ENCODE measurements around the gene HOXA13. TPM values are rescaled to one million over a fixed set of nuclear protein-coding genes. Genes with fewer than 3 reads are reported as not detected.

The HOXA13 gene
- total RNA-seq, 1 experiment from 2014 or later, result 1.3 TPM

GRCh38 chr7:27179503-27180430 is 20.1 kb downstream of the HOXA13 start:
- Mint-ChIP-seq H3K36me3 (ENCODE audit: insufficient read depth, unreplicated experiment) (peaks cover 12% of the 10 kb centered on the region), H3K4me1 (ENCODE audit: low read depth, unreplicated experiment) (peaks cover 15% of the 10 kb centered on the region), H3K27me3 (ENCODE audit: unreplicated experiment) (peaks cover 6% of the 10 kb centered on the region), H3K27ac (ENCODE audit: unreplicated experiment) (no peak overlapping the region), H3K9me3 (ENCODE audit: low read depth, unreplicated experiment) (no peaks in the 10 kb centered on the region), H3K4me3 (ENCODE audit: low read depth, unreplicated experiment) (peak overlapping the region; percentile 56)
- BruUV-seq (replicated peaks), result no TSS peak
- DNase-seq, result peak; percentile 90
- CTCF ChIA-PET, result interaction anchor here (0.7 to 1.7 kb wide), 10 partner anchors 11 to 595 kb away, joined by 3 to 6 read pairs (median 4); partner anchors contain the start of gene HOXA13
- peak; percentile 91 for TF ChIP-seq CTCF (IDR thresholded peaks at IDR 0.05; ENCODE audit: unreplicated experiment)
- intact Hi-C loops (cut with micrococcal nuclease; ENCODE audit: unreplicated experiment), result no loop called here

- Mint-ChIP-seq H3K27ac (ENCODE audit: unreplicated experiment) (no peak overlapping the region), H3K4me3 (ENCODE audit: low read depth, unreplicated experiment) (peak overlapping the region; percentile 56), H3K9me3 (ENCODE audit: low read depth, unreplicated experiment) (no peaks in the 10 kb centered on the region), H3K4me1 (ENCODE audit: low read depth, unreplicated experiment) (peaks cover 11% of the 10 kb centered on the region), H3K36me3 (ENCODE audit: insufficient read depth, unreplicated experiment) (peaks cover 8% of the 10 kb centered on the region), H3K27me3 (ENCODE audit: unreplicated experiment) (no peaks in the 10 kb centered on the region)
- TF ChIP-seq CTCF (IDR thresholded peaks at IDR 0.05; ENCODE audit: unreplicated experiment), result no peak
- CTCF ChIA-PET, result interaction anchor here (0.6 to 1.7 kb wide), 6 partner anchors 10 to 596 kb away, joined by 3 to 6 read pairs (median 4); no protein-coding TSS in a partner anchor
- no TSS peak for BruUV-seq (replicated peaks)
- no peak for DNase-seq
- intact Hi-C loops (cut with micrococcal nuclease; ENCODE audit: unreplicated experiment), result no loop called here
Measured at GRCh38 chr7:27179030-27179429, 20.9 kb downstream of the HOXA13 start.

- Mint-ChIP-seq H3K4me1 (ENCODE audit: low read depth, unreplicated experiment) (peaks cover 11% of the 10 kb centered on the region), H3K27me3 (ENCODE audit: unreplicated experiment) (no peaks in the 10 kb centered on the region), H3K4me3 (ENCODE audit: low read depth, unreplicated experiment) (no peak overlapping the region), H3K36me3 (ENCODE audit: insufficient read depth, unreplicated experiment) (peaks cover 11% of the 10 kb centered on the region), H3K9me3 (ENCODE audit: low read depth, unreplicated experiment) (no peaks in the 10 kb centered on the region), H3K27ac (ENCODE audit: unreplicated experiment) (no peak overlapping the region)
- DNase-seq, result no peak
- intact Hi-C loops (cut with micrococcal nuclease; ENCODE audit: unreplicated experiment), result no loop called here
- CTCF ChIA-PET, result interaction anchor here (0.6 to 1.4 kb wide), 2 partner anchors 16 to 463 kb away, joined by 3 read pairs; no protein-coding TSS in a partner anchor
- no TSS peak for BruUV-seq (replicated peaks)
- no peak for TF ChIP-seq CTCF (IDR thresholded peaks at IDR 0.05; ENCODE audit: unreplicated experiment)
Measured at GRCh38 chr7:27178366-27178765, 21.5 kb downstream of the HOXA13 start.

- no peak for TF ChIP-seq CTCF (IDR thresholded peaks at IDR 0.05; ENCODE audit: unreplicated experiment)
- H3K27ac Mint-ChIP-seq (ENCODE audit: unreplicated experiment), result no peak overlapping the region
- BruUV-seq (replicated peaks), result no TSS peak
- no peak for DNase-seq
- no peaks in the 10 kb centered on the region for H3K27me3 Mint-ChIP-seq (ENCODE audit: unreplicated experiment)
- CTCF ChIA-PET, result interaction anchor here (1.4 kb wide), 2 partner anchors 11 to 16 kb away, joined by 3 read pairs; no protein-coding TSS in a partner anchor
- H3K9me3 Mint-ChIP-seq (ENCODE audit: low read depth, unreplicated experiment), result no peaks in the 10 kb centered on the region
- peaks cover 11% of the 10 kb centered on the region for H3K4me1 Mint-ChIP-seq (ENCODE audit: low read depth, unreplicated experiment)
- peaks cover 16% of the 10 kb centered on the region for H3K36me3 Mint-ChIP-seq (ENCODE audit: insufficient read depth, unreplicated experiment)
- H3K4me3 Mint-ChIP-seq (ENCODE audit: low read depth, unreplicated experiment), result no peak overlapping the region
- intact Hi-C loops (cut with micrococcal nuclease; ENCODE audit: unreplicated experiment), result no loop called here
Measured at GRCh38 chr7:27177795-27178320, 22.0 kb downstream of the HOXA13 start.

Data from Calu3 (cell line).